Stimulated activated CD4-positive, alpha-beta T cell treated with anti-CD3 and anti-CD28 coated beads, Interleukin-12 subunit alpha, Interleukin-12 subunit beta, amount 100 ng/mL, for 4 hours (primary cell): ENCODE measurements around the gene PPIF.
A peak's percentile ranks its signal among the peaks of the same experiment; 100 is the strongest.

Experiments used
- DNase-seq: peaks from one replicate; pipeline ENCODE4 v3.0.0-alpha.2; 2020

The PPIF gene

GRCh38 chr10:79387974-79388850, 40.9 kb downstream of the PPIF start:
- DNase-seq = no peak

- DNase-seq = no peak
Observed at GRCh38 chr10:79390057-79390456, 42.8 kb downstream of the PPIF start.

DNA sequence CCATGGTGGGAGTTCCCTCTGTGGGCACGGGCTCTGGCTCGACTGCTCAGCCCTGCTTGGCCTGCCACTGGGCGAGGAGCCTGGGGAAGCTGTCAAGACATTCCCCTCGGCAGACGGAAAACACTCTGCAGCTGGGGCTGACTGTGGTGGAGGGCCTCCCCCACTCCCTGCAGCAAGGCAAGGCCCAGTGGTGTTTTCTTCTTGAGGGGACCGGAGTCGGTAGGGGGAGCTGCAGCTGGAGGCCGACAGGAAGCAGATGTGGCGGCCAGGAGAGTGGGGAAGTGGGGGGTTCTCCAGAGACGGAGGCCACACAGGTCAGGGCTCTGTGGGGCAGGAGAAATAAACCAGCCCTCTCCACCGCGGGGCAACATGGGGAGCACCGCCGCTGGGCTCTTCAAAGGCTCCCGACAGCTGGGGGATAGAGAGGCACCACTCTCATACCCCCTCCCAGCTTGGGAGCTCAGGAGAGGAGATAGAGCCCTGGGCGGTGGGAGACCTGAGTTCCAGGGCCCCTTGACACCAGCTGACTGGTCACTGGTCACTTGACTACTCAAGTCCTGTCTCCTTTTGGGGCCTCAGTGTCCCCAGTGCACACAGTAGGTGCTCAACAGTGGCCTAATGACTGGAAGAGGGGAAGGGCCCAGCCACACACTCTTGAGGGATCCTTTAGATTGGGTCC, 43.4 kb downstream of the PPIF start:
- DNase-seq = no peak

DNA sequence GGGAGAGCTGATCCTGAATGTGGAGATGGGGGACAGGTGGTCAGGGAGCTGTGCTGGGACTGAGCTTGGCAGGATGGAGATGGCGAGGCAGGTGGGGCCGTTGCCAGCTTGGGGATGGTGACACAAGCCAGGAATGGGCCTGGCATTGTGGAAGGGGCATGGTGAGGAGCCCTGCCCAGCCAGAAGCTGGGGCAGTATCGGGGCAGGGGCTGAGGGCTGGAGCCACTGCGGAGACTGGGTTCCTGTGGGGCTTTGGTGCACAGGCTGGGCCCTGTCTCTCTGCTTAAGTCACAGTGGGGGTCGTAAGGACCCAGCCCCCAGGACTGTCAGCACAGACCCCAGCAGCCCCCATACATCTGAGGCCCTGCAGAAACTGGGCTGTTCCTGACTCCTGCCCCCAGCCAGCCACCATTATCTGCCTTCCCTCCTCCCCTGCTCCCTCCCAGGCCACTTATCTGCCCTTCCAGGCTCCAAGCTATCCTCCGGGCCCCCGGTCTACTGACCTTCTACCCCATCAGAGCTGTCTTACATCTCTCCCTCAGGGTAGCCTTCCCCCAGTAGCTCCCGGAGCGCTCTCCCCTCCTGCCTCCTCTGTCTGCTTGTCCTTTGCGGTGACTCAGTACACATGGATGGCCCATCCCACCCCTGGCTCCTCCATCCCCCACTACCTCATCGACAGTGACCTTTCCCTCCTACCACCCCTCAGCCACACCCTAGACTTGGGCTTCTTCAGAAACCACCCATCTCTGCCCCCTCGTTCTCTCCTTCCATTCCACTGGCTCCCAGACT, 44.2 kb downstream of the PPIF start:
- no peak for DNase-seq

DNA sequence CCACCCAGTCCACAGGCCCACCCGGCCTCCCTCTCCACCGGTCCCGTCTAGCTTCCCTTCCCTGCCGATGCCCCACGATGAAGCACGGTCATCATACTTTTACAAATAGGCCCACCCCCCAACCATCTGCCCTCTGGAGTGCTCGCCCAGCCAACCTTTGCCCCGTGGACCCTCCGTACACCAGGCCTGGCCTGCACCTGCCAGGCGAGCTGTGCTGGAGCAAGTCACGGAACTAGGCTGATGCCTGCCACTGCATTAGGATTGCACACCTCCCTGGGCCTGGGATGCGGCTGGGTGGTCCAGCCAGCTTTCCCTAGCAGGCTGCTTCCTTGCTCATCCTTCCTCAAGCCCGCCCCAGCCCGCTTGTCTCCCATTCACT, 44.7 kb downstream of the PPIF start:
- DNase-seq = no peak

GRCh38 chr10:79392506-79393176, 45.4 kb downstream of the PPIF start:
- no peak for DNase-seq

GRCh38 chr10:79393221-79393923, 46.1 kb downstream of the PPIF start:
- DNase-seq = no peak

GRCh38 chr10:79393924-79394610, 46.8 kb downstream of the PPIF start:
- DNase-seq = no peak

- DNase-seq = no peak
Observed at GRCh38 chr10:79394664-79395063, 47.4 kb downstream of the PPIF start.

- DNase-seq = no peak
Observed at GRCh38 chr10:79396520-79396919, 49.3 kb downstream of the PPIF start.

DNA sequence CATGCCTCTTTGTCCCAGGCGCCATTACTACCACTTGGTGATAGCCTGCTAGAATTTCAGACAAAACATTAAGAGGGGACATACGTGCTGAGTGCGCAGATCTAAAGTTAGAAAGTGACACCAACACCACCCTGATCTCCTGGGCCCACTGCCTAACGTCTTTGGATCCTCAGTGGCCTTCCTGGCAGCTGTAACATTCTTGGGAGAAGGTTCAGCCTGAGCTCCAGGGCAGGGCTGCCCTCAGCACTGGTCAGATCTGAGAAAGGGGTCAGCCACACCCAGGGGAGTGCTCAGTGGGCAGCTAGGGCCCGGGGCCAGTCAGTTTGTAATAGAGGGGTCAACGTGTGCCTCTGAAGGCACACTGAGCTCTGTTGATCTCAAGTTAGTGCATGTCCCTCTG, 49.8 kb downstream of the PPIF start:
- no peak for DNase-seq

- no peak for DNase-seq
Observed at GRCh38 chr10:79397575-79398303, 50.5 kb downstream of the PPIF start.

DNA sequence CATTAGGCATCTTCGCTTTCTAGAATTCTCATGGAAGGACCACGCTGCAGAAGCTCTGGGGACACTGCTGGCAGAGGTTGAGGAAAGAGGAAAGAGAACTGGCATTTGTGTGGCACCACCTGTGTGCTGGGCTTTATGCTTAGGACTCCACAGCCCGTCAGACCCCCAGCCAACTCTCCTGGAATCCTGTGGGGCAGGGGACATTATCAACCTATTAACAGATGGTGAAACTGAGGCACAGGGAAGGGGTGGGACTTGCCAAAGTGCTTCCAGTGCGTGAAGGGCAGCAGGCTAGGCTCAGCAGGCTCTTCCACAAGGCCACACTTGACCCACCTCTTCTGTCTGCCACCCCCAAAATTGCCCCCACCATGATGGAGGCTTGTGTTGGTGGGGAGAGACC, 51.4 kb downstream of the PPIF start:
- no peak for DNase-seq

GRCh38 chr10:79399223-79399831, 52.1 kb downstream of the PPIF start:
- no peak for DNase-seq

DNA sequence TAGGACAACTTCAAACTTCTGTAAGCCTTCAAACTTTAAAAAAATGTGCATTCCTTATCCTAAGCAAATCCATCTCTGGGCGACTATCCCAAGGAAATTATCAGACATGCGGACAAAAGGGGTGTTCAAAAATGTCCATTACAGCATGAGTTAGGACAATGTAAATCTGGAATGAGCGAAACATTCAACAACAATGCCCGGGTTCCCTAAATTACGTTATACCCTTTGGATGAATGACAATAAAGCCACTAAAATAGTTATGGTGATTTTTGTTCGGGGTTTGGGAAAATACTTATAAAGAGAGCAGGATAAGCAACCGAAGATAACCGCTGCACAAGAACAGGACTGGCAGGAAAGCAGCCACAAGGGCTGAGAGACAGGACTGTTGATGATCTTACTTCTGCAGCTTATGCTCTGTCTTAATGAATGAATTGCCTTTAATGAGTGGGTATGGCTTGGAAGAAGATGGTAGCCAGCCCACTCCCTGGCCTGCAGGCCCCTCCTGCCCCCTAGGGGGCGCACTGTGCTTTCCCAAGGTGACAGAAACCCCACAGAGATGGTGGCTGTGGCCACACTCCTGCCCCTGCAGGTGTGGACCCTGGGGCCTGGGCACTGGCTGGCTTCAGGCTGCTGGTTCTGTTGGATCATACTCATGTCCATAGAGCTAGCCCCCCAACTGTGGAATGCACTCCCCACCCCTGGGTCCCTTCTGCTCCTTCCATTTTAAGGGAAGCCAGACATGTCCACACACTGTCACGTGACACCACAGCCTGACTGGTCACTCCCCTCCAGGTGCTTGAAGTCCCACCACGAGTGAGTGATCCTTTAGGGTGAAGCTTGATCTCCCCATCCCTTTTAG, 53.1 kb downstream of the PPIF start:
- DNase-seq = peak; percentile 42

DNA sequence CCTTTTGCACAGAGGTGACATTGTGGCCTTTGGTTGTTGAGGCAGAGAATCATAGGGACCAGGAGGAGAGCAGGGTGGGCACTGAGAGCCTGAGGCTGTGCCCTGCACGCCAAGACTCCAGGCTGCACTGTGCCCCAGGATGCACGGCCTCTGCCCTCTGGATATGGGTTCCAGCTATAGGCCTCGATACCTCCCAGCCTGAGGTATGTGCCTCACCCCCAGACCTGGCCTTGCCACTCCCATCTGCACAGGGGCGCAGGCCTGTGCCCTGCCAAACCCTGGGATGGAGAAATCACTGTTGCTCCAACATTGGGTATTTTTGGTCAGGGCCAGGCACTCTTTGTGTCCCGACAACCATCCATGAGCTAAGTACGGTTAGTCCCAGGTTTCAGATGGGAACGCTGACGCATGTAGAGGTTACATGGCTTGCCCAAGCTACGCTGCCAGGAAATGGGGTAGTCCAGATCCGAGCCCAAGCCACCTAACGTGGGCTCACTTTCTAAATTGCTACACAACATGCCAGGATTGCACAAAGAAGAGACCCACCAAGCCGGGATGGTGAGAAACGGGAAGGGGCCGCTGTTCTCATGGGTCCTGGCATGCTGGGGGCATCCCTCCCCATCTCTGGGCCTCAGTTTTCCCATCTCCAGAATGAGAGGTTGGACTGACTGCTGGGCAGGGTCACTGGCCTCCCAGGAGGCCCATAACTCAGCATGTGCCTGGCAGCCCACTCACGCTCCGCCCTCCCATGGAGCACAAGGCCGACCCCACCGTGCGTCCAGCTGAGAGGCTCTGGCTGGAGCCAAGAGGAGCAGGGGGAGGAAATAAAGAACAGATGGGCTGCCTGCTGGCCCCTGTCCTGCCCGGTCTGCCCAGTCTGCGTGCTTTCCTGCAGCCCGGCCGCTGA, 54.0 kb downstream of the PPIF start:
- no peak for DNase-seq

- no peak for DNase-seq
Observed at GRCh38 chr10:79402625-79402946, 55.3 kb downstream of the PPIF start.

DNA sequence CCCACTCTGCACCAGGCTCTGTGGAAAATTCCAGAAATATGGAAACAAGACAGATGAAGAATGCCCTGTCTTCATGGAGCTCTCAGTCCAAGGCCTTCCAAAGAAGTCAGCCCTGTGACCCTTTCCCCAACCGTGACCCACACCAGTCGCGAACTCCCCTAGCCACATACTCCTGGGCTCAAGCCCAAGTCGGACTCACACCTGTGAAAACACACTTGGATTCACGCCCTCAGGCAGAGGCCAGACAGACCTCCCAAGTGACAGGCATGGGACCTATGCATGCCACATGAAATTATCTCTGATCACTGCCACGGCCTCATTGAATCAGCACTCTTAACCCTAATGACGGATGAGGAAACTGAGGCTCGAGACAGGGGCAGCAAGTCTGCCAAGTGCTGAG, 55.7 kb downstream of the PPIF start:
- DNase-seq = no peak
